C1 segment of cervical spinal cord (tissue), 14 donors: ENCODE results near the gene CMKLR1.

Source experiments
- DNase-seq, 14 donors: peaks; one replicate each; lab custom pipeline; 2025; lab: John Stamatoyannopoulos, UW

Gene CMKLR1

DNA sequence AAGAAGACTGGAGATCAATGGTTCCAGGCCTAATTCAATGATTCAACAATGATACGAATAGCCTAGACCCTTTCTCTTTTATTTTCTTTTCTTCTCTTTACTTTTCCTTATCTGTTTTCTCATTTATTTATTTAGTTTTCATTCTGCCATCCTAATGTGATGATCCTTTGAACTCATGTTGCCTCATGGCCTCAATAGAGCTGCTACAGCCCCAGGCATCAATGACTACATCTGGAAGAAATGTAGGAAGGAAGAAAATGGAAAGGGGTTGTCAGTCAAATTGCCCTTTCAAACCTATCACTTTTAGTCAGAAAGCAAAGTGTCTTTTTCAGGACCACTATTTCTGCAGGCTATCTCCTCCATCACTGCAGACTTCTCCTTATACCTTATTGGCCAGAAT is 69.9 kb downstream of the CMKLR1 start:
- no peak for DNase-seq

DNA sequence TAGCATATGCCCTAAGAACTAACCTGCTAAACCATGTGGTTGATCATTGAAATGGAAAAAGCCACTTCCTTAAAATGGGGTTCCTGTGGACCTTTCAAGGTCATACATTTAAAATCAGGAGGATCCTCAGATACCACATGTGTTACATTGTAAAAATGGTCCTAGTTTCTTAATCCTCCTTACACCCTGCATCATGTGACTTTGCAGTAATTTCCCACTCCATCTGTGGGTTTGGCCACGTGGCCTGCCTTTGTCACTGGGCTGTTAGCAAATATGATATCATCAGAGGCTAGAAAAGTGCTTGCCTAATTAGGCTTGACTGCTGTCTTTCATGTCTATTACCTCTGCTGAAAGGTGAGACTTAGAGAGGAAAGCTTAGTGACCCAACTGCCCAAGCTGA is 70.7 kb downstream of the CMKLR1 start:
- no peak for DNase-seq

DNA sequence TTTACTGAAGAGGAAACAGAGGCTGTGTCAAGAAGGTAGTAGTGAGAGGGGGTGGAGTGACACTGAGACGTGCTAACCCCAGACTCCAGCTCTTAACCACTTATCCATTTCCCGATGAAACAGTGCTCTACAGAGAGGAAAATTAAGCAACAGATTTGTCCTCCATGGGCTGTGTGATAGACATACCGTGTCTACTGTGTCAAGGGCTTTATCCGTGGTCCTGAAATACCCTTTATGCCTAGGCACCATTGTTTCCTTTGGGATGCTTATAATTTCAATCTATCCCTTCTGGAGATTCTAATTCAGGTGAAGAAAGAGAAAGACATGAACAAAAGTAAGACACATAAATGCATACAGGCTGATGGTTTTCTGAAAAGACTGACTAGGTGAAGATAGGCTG is 71.7 kb downstream of the CMKLR1 start:
- DNase-seq, result no peak

DNA sequence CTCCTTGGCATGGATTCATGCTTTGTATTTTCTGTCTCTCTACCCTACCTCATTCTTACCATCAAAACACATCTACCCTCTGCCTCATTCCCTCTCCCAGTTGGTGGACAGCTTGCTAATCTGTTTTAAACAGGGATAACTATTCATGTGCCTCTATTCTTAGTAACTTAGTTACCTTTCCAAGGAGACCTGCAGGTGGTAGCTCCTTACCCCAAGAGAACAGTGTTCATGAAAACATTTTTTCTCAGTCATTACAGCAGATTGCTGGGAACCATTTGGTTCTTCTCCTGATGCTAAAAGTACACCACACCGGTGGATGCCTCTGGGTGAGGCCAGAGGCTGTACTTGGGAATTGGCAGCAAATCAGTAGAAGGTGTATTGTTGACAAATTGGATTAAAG is 73.0 kb downstream of the CMKLR1 start:
- peak in 1 of 14 donors; percentile 46 for DNase-seq

DNA sequence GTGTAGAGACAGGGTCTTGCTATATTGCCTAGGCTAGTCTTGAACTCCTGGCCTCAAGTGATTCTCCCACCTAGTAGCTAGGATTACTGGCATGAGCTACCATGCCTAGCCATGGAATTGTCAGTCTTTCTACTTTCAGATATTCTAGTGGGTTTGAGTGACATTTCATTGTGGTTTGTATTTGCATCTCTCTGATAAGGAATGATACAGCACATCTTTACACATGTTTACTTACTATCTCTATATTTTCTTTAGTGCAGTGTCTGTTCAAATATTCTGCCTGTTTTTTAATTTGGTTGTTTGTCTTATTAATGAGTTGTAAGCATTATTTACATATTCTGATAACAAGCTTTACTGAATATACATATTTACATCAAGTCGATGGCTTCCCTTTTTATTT is 73.6 kb downstream of the CMKLR1 start:
- DNase-seq, result no peak

DNA sequence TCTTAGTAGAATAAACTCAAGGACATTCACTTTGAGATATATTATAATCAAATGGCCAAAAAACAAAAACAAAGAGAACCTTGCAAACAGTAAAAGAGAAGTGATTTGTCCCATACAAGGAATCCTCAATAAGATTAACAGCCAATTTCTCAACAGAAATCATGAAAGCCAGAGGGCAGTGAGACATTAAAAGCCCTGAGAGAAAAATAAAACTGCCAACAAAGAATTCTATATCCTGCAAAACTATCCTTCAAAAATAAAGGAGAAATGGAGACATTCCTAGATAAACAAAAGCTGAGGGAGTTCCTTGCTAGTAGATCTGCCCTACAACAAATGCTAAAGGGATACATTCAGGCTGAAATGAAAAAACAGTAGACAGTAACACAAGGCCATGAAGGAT is 78.1 kb downstream of the CMKLR1 start:
- no peak for DNase-seq

DNA sequence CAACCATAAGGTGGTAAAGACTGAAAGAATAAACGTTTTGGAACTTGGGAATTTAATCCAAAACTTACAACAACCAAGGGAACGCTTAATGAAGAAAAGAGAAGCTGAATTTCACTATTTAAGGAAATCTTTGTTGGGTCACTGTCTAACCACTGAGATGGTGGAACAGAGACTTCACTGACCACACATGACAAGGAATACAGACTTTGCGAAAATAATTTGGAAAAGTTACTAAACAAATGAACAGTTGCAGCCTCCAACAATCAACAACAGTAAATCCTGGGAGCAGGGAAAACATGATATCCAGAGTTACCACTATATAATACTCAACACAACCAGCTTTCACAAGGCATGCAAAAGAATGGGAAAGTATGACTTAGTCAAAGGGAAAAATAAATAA is 79.1 kb downstream of the CMKLR1 start:
- no peak for DNase-seq

DNA sequence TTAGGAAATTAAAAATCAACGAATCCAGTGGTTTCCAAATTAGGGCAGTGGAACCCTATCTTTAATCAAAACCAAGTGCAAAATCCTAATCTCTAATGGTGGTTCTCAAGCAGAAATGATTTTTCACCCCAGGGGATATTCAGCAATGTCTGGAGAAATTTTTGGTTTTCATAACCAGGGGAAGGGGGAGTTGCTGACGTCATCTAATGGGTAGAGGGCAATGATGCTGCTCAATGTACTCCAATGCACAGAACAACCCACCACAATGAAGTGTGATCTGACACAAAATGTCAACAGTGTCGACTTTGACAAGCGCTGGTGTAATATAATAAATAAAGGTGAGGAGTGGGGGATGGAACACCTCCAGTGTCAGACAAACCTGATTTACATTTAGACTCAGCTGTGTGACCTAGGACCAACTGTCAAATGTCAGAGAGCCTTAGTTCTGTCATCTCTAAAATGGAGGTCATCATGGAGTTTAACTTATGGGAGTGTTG is 81.5 kb downstream of the CMKLR1 start:
- DNase-seq, result no peak

DNA sequence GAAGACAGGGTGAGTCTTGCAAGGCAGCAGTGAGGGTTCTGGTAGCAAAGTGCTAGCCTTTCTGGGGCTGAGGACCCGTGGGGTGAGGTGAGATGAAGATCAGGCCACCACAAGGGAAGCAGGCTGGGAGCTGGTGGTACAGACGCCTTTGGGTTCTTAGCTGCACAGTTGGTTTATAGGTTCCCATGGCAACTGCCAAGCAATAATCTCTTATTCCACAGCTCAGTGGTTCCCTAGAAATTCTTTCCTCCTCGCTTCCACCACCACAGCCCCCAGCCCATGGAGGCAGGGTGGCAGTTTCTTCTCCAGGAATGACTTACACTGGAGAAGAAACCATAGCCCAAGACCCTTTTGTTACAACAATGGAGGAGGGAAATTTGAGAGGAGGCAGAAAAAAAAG is 82.1 kb downstream of the CMKLR1 start:
- no peak for DNase-seq

DNA sequence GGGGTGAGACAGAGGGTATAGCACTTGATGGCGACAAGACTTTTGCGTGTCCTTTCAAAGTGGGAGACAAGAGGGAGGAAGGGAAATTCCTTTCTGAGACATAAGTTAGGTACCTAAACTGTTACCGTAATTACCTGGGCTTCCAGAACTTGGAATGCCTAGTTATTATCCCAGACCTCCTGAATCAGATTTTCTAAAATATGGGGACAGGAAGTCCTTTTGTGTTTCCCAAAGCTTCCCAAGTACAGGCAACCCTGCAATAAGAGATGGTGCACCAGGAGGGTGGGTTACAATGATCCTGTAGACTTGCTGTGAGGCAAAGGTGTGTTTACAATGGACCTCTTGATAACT is 83.9 kb downstream of the CMKLR1 start:
- DNase-seq, result peak in 1 of 14 donors; percentile 42

DNA sequence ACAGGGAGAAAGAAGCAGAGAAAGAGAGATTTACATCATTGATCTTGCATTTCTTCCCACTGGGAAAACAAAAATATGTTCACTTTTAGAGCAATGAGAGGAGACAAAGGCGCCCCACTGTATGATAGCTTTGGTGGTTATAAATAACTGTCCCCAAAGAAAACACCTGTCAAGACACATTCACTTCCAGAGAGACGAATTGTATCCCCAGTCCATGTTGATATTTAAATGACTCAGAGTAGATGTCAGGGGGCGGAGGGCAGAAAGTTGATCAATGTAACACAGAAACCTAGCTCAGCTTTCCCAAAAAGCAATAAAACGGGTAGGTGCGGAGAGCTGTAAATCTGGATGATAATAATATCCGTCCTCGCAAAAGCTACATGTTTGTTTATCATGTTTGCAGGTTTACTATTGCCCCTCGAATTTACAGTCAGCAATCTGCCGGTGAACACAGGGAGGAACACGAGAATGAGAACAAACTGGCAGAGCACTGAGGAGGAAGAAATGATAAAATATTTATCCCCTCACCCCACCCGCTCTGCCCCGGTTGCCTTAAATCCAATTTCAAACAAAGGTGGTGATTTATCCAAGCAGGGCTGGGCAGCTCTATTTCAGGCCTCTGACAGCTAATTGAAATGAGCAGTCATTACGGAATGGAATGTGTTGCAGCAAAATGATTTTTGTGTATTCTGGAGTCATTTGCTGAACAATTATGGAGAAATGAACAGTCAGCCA is 84.4 kb downstream of the CMKLR1 start:
- peak in 1 of 14 donors; percentile 42 for DNase-seq

DNA sequence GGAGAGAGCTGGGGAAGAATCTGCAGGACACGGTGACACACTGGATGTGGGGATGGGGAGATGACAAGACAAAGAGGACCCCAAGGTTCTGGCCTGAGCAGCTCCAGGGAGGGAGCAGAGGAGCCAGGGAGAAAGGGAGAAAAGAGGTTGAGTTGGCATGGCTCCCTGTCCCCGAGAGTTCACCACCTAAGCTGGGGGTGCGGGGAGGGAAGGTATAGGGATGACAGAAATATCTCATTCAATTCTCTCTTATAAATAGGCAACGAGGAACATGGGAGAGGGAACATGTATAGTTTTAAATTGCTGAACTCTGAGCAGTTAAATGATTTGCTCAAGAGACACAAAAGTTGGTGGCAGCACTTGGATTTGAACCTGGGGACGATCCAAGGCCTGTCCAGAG is 85.1 kb downstream of the CMKLR1 start:
- peak in 1 of 14 donors; percentile 45 for DNase-seq

DNA sequence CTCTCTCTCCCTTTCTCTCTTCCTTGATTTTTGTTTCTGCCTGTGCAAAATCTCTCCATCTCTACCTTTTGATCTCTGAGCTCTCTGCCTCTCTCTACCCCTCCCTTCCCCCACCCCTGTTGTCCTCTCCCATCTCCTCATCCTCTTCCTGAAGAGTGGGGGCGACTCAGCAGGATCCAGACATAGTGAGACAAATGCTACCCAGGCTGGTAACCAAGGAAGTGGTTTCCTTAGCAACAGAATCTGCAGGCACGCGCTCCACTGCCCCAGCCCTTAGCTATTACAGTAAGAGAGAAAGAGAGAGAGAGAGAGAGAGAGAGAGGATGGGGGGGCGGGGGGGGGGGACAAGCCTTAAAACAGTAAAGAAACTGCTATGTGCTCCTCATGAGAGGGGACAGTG is 85.6 kb downstream of the CMKLR1 start:
- peak in 1 of 14 donors; percentile 65 for DNase-seq

DNA sequence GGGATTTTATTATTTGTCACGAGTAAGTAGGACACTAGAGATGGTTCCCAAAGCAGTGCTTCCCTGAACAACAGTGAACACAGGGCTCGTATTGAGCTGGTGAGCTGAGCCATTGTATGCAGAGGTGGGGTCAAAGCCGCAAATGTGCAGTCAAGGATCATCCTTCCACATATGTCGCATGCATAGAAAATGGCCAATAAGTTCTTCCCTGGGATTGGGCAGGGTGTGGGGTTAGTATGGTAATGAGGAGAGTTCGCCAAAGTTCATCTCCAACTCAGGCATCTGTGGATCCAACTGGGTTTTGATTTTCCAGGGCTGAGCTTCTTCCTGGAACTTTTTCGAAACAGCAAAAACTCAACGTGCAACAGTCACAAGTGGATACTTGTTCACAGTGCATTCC is 86.6 kb downstream of the CMKLR1 start:
- DNase-seq, result no peak

DNA sequence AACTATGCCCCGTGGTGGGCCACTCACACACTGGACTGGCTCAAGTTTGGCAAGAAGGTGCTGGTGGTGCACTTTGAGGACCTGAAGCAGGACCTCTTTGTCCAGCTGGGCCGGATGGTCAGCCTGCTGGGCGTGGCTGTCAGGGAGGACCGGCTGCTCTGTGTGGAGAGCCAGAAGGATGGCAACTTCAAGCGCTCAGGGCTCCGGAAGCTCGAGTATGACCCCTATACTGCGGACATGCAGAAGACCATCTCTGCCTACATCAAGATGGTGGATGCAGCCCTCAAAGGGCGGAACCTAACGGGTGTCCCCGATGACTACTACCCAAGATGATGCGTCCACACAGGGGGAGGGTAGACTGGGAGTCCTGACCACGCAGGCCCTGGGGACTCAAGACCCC is 91.1 kb downstream of the CMKLR1 start:
- no peak for DNase-seq

DNA sequence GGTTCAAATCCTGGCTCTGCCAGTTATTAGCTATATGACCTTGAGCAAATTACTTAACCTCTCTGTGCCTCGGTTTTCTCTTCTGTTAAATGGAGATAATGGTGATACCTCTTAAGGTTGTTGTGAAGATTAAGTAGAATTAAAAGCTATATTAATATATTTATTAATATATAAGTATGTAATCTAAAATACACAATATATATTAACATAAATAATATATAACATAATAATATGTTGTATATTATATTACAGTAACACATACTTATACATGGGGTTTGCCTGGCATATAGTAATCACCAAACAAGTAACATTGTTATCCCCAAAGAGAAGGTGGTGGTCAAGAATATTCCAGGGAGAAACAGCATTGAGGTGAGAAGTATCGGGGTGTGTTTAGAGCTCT is 92.0 kb downstream of the CMKLR1 start:
- DNase-seq, result no peak

DNA sequence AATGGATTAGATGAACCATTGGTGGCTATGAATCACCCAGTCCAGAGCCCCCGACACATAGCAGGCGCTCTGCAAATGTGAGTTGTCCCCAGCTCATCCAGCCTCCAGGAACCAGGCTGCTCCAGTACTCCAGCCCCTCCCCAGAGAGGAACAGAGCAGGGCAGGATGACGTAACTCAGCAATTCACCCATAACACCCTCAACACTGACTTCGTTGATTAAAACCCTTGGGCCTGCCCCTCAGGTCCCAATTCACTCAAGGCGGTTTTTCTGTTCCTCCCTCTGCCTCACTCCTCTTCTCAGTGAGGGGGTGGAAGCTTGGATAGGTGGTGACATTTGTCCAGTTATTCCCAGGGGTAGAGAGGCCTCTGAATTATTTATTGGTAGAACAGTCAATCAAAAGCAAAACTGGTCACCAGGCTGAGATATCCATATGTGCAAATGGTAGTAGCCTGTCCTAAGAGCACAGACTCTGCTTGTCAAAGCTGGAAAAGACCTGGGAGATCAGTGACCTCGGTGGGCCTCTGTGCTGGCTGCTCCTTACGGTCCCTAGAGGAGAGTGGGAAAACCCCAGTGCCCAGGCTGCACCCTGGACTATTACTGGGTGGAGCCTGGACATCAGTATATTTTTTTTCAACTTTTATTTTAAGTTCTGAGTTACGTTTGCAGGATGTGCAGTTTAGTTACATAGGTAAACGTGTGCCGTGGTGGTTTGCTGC is 97.0 kb downstream of the CMKLR1 start:
- no peak for DNase-seq

DNA sequence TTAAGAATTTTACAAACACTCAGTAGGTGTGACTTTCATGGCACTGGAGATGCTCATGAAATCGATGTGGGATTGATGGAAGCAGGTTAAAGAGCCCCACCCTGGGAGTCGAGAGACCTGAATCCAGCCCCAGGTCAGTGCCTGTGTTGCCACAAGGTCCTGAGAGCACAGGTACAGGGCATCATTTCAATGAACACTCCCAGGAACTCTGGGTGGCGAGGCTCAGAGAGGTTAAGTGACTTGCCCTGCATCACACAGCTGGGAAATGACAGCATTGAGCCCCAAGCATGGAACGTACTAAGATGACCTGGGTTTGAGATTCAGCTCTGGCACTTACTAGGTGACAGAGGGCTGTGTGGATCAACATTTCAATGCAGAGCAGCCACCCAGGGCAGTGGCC is 98.2 kb downstream of the CMKLR1 start:
- DNase-seq, result no peak

DNA sequence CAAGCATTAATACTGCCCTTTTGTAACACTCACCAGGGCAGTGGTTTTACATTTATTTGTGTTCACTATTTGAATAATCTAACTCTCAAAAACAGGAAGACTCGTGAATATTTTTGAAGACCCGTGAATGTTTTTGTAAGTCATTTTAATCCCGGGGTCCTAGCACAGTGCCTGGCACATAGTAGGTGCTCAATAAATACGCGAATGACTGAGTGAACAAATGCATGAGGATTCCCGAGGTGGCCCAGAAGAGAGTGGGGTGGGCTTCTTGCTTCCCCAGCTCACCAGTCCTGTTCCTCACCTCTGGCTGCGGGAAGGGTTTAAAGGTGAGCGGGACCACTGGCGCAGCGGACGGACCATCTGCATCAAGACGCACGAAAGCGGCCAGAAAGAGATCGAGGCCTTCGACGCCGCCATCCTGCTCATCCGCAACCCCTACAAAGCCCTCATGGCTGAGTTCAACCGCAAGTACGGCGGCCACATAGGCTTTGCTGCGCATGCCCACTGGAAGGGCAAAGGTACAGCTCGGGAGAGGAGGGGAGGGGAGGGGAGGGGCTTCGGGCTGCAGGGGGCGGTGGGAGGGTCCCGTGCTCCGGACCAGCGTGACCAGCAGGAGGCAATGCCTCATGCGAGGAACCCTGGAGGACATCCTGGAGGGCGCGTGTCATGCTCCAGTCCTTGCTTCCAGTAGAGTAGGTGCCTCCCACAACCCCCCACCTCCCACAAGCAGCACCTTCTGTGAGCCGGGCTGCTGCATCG is 98.9 kb downstream of the CMKLR1 start:
- DNase-seq, result no peak

DNA sequence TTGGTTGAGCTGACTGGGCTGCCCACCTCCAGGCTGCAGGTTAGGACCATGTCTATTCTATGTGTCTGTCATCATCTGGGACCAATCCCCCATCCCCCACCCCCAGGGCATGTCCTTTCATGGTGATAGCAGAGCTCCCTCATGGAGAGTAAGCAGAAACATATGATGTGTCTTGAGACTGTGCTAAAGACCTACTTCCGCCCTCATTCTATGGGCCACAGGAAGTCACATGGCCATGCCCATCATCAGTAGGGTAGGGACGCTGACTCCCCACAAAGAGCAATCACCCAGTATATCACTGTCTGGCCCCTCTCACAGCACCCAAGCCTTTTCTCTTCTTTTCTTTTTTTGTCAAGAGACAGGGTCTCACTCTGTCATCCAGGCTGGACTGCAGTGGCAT is 99.7 kb downstream of the CMKLR1 start:
- DNase-seq, result no peak

DNA sequence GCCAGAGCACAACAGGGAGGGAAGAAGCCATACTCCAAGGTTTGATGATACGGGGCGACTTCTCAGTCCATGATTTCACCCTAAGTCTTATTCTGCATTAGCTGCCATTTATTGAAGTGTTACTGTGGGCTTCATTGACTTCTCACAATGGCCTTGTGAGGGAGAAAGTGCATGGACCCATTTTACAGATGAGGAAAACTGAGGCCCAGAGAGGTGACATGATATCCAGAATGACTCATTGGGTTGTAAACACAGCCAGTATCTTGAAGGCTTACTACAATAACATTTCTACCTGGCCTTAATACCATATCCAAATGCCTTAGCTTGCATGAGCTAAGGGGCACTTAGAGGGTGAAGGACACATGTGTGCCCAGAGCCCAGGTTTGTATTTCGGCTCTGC is 100.6 kb downstream of the CMKLR1 start:
- no peak for DNase-seq
